Measurements from ENCODE around the gene IL26.

The IL26 gene

DNA sequence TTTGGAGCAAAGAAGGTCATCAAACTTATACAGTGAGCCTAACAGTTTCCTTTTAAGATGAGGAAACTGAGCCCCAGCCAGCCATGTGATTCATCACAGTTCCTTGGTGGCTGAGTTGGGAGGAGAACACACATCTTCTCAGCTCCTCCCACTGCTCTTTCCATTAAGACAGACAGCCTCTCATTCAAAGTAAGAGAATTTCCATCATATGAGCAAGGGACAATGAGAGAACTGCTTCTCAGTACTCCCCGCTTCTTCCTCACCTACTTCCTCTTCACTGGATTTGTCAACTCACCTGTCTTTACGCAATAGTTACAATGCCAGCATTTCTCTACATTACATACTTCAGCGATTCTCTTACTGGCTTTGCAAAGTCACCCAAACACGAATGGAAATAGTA is 68.2 kb downstream of the IL26 start:
- H3K4me3 ChIP-seq (replicated peaks; ENCODE audit: low read depth, low read length) = no peak overlapping the region
- no peak for DNase-seq (ENCODE audit: extremely low read depth, low read depth)
- TF ChIP-seq, protein P1, sequence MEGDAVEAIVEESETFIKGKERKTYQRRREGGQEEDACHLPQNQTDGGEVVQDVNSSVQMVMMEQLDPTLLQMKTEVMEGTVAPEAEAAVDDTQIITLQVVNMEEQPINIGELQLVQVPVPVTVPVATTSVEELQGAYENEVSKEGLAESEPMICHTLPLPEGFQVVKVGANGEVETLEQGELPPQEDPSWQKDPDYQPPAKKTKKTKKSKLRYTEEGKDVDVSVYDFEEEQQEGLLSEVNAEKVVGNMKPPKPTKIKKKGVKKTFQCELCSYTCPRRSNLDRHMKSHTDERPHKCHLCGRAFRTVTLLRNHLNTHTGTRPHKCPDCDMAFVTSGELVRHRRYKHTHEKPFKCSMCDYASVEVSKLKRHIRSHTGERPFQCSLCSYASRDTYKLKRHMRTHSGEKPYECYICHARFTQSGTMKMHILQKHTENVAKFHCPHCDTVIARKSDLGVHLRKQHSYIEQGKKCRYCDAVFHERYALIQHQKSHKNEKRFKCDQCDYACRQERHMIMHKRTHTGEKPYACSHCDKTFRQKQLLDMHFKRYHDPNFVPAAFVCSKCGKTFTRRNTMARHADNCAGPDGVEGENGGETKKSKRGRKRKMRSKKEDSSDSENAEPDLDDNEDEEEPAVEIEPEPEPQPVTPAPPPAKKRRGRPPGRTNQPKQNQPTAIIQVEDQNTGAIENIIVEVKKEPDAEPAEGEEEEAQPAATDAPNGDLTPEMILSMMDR (IDR thresholded peaks at IDR 0.05; ENCODE audit: low read depth, low read length, missing control alignments) = no peak

DNA sequence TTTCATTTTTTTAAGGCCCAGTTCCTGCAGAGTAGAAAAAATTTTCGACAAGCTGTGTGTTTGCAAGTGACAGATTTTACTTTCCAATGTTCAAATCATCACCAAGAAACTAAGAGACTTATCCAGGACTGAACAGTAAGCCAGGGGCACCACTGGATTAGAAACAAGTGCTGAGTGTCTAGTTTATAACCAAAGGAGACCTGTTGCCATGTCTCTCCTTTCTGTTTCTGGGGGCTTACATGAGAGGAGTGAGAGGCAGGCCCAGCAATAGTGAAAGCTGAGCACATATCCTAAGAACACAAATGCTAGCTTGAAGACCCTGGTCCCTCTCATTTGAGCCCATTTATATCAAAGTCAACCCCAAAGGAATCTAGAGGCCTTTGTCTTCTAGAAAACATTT is 69.0 kb downstream of the IL26 start:
- TF ChIP-seq, protein P1 (IDR thresholded peaks at IDR 0.05; ENCODE audit: low read depth, low read length, missing control alignments) = no peak
- no peak for DNase-seq (ENCODE audit: extremely low read depth, low read depth)
- no peak overlapping the region for H3K4me3 ChIP-seq (replicated peaks; ENCODE audit: low read depth, low read length)

DNA sequence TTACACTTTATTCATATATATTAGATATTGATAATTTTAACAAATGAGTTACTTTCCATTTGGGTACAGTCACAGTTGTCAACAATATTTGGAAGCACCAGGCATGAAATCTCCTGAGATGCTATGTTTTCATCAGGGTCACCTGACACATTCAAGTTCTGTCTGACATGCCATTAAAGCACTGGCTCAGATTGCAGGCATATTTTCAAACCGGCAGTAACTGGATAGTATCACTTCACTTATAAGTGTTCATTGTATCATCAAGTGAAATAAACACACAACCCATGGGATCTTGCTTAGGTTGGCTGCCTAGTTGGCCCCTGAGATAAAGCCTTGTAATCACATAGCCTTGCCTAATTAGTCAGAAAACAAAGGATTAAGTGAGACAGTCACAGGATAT is 70.8 kb downstream of the IL26 start:
- H3K4me3 ChIP-seq (replicated peaks; ENCODE audit: low read depth, low read length) = no peak overlapping the region
- TF ChIP-seq, protein P1 (IDR thresholded peaks at IDR 0.05; ENCODE audit: low read depth, low read length, missing control alignments) = no peak
- DNase-seq (ENCODE audit: extremely low read depth, low read depth) = no peak
